DMS79 (cell line): ENCODE results near the gene SPATC1L.

Experiments used
- DNase-seq: peaks from one replicate; lab custom pipeline; 2025; lab: John Stamatoyannopoulos, UW

The SPATC1L gene

GRCh38 chr21:46131838-46132651 lies 52.2 kb downstream of the SPATC1L start:
- DNase-seq: no peak

- DNase-seq: no peak
Measured at GRCh38 chr21:46131588-46131837, 52.7 kb downstream of the SPATC1L start.

GRCh38 chr21:46130831-46131587 lies 53.2 kb downstream of the SPATC1L start:
- no peak for DNase-seq

- no peak for DNase-seq
Measured at GRCh38 chr21:46129846-46130651, 54.2 kb downstream of the SPATC1L start.

- no peak for DNase-seq
Measured at GRCh38 chr21:46128933-46129571, 55.2 kb downstream of the SPATC1L start.

- no peak for DNase-seq
Measured at GRCh38 chr21:46128106-46128932, 55.9 kb downstream of the SPATC1L start.

- no peak for DNase-seq
Measured at GRCh38 chr21:46127239-46128105, 56.8 kb downstream of the SPATC1L start.

GRCh38 chr21:46126309-46127238 lies 57.7 kb downstream of the SPATC1L start:
- DNase-seq: no peak

- no peak for DNase-seq
Measured at GRCh38 chr21:46125846-46126301, 58.4 kb downstream of the SPATC1L start.

- DNase-seq: no peak
Measured at GRCh38 chr21:46124926-46125845, 59.1 kb downstream of the SPATC1L start.

GRCh38 chr21:46124083-46124925 lies 60.0 kb downstream of the SPATC1L start:
- no peak for DNase-seq

GRCh38 chr21:46122758-46123683 lies 61.2 kb downstream of the SPATC1L start:
- DNase-seq: no peak

- no peak for DNase-seq
Measured at GRCh38 chr21:46122237-46122671, 62.0 kb downstream of the SPATC1L start.

GRCh38 chr21:46121286-46122221 lies 62.7 kb downstream of the SPATC1L start:
- DNase-seq: no peak
